GM12892 (cell line): Measurements from ENCODE around the gene CACNA2D3.

ENCODE experiments used
- DNase-seq: peaks from one replicate; pipeline ENCODE4 v3.0.0; 2011; ENCODE audit not compliant: insufficient read length
- FAIRE-seq: peaks from 2 replicates; lab custom pipeline; 2011; peaks lifted over from hg19 to GRCh38; lab: Jason Lieb, UNC
- POLR2A ChIP-seq: IDR thresholded peaks from 2 replicates; pipeline ENCODE4 v1.6.1; 2011; ENCODE audit warnings: low read depth, low read length, control low read depth
- POLR2AphosphoS5 ChIP-seq: IDR thresholded peaks from 2 replicates; pipeline ENCODE4 v1.6.1; 2011; ENCODE audit warnings: low read depth, low read length, control low read depth
- TAF1 ChIP-seq: IDR thresholded peaks from 2 replicates; pipeline ENCODE4 v1.6.1; 2011; ENCODE audit warnings: low read depth, mild to moderate bottlenecking, control low read depth, low read length, borderline replicate concordance

The CACNA2D3 gene

GRCh38 chr3:54642147-54642546, 519.8 kb downstream of the CACNA2D3 start:
- DNase-seq (no peak), FAIRE-seq (no peak)
- TF ChIP-seq POLR2AphosphoS5 (no peak), POLR2A (no peak), TAF1 (no peak)

DNA sequence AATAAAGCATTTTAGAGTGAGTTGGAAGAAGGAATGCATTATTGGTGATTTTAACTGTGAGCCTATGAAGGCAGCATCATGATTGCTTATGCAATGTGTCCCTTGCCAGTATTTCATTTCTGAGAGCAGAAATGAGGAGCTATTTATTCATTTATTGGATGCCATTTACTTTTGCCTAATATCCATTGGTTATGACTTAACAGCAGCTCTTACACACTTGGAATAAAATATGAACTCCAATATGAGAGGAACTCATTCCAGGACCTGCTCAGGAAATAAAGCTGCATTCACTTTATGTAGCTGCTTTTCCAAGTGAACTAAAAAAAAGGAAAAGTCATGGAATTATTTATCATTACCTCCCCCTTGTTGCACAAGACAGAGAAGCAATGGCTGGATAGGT, 525.4 kb downstream of the CACNA2D3 start:
- no peak for FAIRE-seq
- TF ChIP-seq POLR2AphosphoS5 = no peak
- no peak for TF ChIP-seq TAF1
- TF ChIP-seq POLR2A = no peak
- DNase-seq = no peak

DNA sequence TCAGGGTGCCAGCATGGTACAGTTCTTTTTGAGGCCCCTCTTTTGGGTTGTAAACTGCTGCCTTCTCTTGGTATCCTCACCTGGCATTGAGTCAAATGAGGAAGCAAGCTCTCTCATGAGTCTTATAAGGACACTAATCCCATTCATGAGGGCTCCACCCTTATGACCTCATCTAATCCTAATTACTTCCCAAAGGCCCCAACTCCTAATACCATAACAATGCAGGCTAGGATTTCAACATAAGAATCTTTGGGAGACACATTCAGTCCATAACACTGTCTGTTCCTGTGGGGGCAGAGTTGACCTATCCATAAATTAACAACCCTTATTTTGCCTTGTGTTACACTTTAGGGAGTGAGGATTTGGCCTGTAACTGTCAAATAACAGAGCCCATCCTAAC, 527.2 kb downstream of the CACNA2D3 start:
- no peak for FAIRE-seq
- DNase-seq = no peak
- TF ChIP-seq TAF1 (no peak), POLR2A (no peak)

- no peak for FAIRE-seq
Measured at GRCh38 chr3:54653456-54654195, 531.3 kb downstream of the CACNA2D3 start.

GRCh38 chr3:54654776-54655175, 532.4 kb downstream of the CACNA2D3 start:
- no peak for FAIRE-seq
- TF ChIP-seq TAF1 (no peak), POLR2A (no peak), POLR2AphosphoS5 (no peak)

More at GRCh38 chr3:54653456-54654195, 531.3 kb downstream of the CACNA2D3 start:
- TF ChIP-seq POLR2A = no peak
- TF ChIP-seq TAF1 = no peak
- no peak for TF ChIP-seq POLR2AphosphoS5
- DNase-seq = no peak

DNA sequence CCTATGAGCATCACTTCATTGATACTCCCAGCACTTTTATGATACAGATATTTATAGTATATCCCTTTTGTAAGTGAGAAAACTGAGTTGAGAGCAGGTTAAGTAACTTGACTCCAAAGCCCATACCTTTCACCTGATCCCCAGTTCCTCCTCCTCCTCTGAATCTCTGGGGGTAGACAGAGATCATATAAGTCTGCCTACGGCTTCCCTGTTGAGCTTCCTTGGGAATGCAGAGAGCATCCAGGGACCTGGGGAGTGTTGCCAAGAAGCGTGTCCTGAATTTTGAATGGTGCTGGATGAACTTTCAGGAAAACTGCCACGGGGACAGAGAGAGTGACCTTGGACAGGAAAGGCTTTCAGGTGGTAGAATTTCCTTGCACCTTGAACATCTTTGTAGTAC, 537.0 kb downstream of the CACNA2D3 start:
- TF ChIP-seq POLR2AphosphoS5 (no peak), POLR2A (no peak), TAF1 (no peak)
- DNase-seq = no peak
- no peak for FAIRE-seq

More at GRCh38 chr3:54654776-54655175, 532.4 kb downstream of the CACNA2D3 start:
- no peak for DNase-seq

- FAIRE-seq (no peak), DNase-seq (no peak)
- TF ChIP-seq TAF1 = no peak
- TF ChIP-seq POLR2AphosphoS5 = no peak
- no peak for TF ChIP-seq POLR2A
Measured at GRCh38 chr3:54660714-54661132, 538.4 kb downstream of the CACNA2D3 start.

- no peak for DNase-seq
- TF ChIP-seq TAF1 (no peak), POLR2AphosphoS5 (no peak), POLR2A (no peak)
- no peak for FAIRE-seq
Measured at GRCh38 chr3:54661151-54661550, 538.8 kb downstream of the CACNA2D3 start.

- FAIRE-seq (no peak), DNase-seq (no peak)
- TF ChIP-seq TAF1 (no peak), POLR2AphosphoS5 (no peak), POLR2A (no peak)
Measured at GRCh38 chr3:54663501-54664011, 541.2 kb downstream of the CACNA2D3 start.

DNA sequence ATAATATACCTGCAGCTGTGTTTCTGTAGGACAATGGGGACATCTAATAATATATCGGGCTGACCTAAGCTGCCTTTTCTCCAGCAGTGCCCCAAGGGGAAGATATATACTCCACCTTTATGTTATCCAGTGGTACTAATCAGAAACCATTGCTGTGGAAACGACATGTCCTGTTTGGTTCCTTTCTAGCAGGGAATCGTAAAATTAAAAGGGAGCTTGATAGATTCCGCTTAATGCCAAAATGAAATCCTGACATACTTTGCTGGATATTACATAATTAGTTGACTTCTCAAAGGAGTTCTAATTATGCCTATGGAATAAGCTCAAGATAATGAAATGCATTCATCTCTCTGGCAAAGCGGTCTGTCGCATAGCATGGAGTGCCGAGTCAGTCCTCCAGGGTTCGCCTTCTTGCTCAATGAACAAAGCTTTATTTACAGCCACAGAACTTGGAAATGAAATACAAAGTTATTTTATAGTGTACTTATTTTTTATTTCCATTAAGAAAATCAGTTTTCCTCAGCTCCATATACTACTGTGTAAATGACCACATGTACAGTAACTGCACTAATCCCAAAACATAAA, 542.8 kb downstream of the CACNA2D3 start:
- no peak for DNase-seq
- no peak for TF ChIP-seq POLR2A
- TF ChIP-seq POLR2AphosphoS5 = no peak
- TF ChIP-seq TAF1 = no peak
- FAIRE-seq = no peak

DNA sequence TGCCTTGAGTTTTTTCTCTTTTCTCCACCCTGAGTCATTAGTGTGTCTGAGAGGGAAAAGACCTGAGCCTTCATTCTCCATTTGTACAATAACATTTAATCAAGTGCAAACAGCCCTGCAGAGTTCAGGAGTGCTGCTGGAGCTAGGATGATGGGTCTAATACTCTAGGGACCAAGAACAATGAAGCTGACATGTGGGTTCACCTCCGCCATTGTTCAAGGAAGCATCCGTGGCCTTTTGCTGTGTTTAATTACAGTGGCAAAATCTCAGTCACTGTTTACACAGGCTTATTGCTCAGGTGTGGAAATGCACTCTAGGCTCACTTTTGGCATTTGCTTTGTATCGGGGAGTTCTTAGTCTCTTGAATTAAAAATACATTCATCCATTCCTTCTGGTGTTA, 545.9 kb downstream of the CACNA2D3 start:
- DNase-seq (no peak), FAIRE-seq (no peak)
- no peak for TF ChIP-seq POLR2AphosphoS5
- TF ChIP-seq POLR2A = no peak

GRCh38 chr3:54670201-54671000, 548.0 kb downstream of the CACNA2D3 start:
- no peak for FAIRE-seq
- DNase-seq = no peak
- no peak for TF ChIP-seq POLR2A
